C4-2B (cell line): Measurements from ENCODE around the gene BPI.

Experiments
- ZFX ChIP-seq: fragments of 450-650 bp; IDR thresholded peaks from 2 replicates; pipeline ENCODE4 v1.6.1; 2017
- TF ChIP-seq, protein P1 (sequence below): fragments of 450-650 bp; conservative IDR thresholded peaks from 2 replicates; pipeline ENCODE4 v1.5.1; 2017; ENCODE audit warnings: mild to moderate bottlenecking

DNA sequence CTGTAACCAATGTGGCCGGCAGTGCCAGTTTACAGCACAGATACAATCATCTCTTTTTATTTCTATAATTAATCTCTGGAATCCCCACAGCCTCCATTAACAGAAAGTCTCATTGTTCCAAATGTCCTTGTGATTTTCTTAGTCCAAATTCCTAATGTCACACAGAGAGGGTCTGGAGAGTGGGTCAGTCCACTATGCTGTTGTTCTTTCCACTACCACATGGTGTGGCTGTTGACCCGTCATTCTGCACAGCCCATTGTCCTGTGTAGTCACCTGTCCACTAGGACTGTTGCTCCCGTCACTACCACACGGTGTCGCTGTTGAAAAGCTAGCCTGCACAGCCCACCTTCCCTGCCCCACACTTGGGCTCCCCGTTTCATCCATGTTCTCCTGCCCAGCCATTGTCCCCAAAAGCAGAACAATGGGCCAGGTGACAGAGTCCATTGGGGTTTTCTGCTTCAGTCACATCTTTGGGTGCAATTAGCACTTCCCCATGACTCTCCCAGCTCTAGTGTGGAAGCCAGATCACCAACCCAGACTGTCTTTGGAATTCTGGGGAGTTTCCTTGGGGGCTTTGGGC lies 33.7 kb downstream of the BPI start:
- TF ChIP-seq, protein P1, sequence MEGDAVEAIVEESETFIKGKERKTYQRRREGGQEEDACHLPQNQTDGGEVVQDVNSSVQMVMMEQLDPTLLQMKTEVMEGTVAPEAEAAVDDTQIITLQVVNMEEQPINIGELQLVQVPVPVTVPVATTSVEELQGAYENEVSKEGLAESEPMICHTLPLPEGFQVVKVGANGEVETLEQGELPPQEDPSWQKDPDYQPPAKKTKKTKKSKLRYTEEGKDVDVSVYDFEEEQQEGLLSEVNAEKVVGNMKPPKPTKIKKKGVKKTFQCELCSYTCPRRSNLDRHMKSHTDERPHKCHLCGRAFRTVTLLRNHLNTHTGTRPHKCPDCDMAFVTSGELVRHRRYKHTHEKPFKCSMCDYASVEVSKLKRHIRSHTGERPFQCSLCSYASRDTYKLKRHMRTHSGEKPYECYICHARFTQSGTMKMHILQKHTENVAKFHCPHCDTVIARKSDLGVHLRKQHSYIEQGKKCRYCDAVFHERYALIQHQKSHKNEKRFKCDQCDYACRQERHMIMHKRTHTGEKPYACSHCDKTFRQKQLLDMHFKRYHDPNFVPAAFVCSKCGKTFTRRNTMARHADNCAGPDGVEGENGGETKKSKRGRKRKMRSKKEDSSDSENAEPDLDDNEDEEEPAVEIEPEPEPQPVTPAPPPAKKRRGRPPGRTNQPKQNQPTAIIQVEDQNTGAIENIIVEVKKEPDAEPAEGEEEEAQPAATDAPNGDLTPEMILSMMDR: peak; percentile 90
- no peak for TF ChIP-seq ZFX
